GM19043 (cell line): ENCODE measurements around the gene ABI2.

Experiments
- ATAC-seq: cut with Tn5 transposase; IDR thresholded peaks from one replicate; pipeline ENCODE4 v1.9.1; 2021; ENCODE audit warnings: low read depth; ENCODE audit not compliant: unreplicated experiment

ABI2 gene

GRCh38 chr2:203463266-203463678 is 135.1 kb downstream of the ABI2 start:
- no peak for ATAC-seq

- ATAC-seq, result no peak
Measured at GRCh38 chr2:203469546-203469945, 141.4 kb downstream of the ABI2 start.

GRCh38 chr2:203470371-203470770 is 142.2 kb downstream of the ABI2 start:
- ATAC-seq, result no peak

- no peak for ATAC-seq
Measured at GRCh38 chr2:203471323-203471722, 143.1 kb downstream of the ABI2 start.

GRCh38 chr2:203476881-203477280 is 148.7 kb downstream of the ABI2 start:
- ATAC-seq, result no peak

GRCh38 chr2:203480623-203481022 is 152.4 kb downstream of the ABI2 start:
- ATAC-seq, result no peak

GRCh38 chr2:203484266-203485112 is 156.3 kb downstream of the ABI2 start:
- ATAC-seq, result no peak

GRCh38 chr2:203489531-203489930 is 161.3 kb downstream of the ABI2 start:
- ATAC-seq, result no peak

GRCh38 chr2:203490391-203490790 is 162.2 kb downstream of the ABI2 start:
- ATAC-seq, result no peak

- no peak for ATAC-seq
Measured at GRCh38 chr2:203492965-203493364, 164.8 kb downstream of the ABI2 start.
